HEK293T (cell line): ENCODE results near the gene NPTX2.

Experiments used
- ARNT ChIP-seq: fragments of 450-650 bp; IDR thresholded peaks from 2 replicates; pipeline ENCODE4 v1.6.1; 2017; ENCODE audit warnings: mild to moderate bottlenecking
- BHLHE40 ChIP-seq: fragments of 450-650 bp; IDR thresholded peaks from 2 replicates; pipeline ENCODE4 v1.6.1; 2016; ENCODE audit warnings: mild to moderate bottlenecking, moderate library complexity, borderline replicate concordance
- CTBP1 ChIP-seq: fragments of 450-650 bp; IDR thresholded peaks from 2 replicates; pipeline ENCODE4 v1.6.1; 2016; ENCODE audit warnings: borderline replicate concordance
- ELF4 ChIP-seq: fragments of 450-650 bp; IDR thresholded peaks from 2 replicates; pipeline ENCODE4 v1.6.1; 2017; ENCODE audit warnings: antibody characterized with exemption
- FOXA1 ChIP-seq: fragments of 450-650 bp; IDR thresholded peaks from 2 replicates; pipeline ENCODE4 v1.6.1; 2016; ENCODE audit warnings: mild to moderate bottlenecking
- FOXK2 ChIP-seq: fragments of 450-650 bp; IDR thresholded peaks from 2 replicates; pipeline ENCODE4 v1.6.1; 2016; ENCODE audit warnings: mild to moderate bottlenecking
- FOXM1 ChIP-seq: fragments of 450-650 bp; IDR thresholded peaks from 2 replicates; pipeline ENCODE4 v1.6.1; 2017; ENCODE audit warnings: mild to moderate bottlenecking, borderline replicate concordance
- HDGF ChIP-seq: fragments of 450-650 bp; IDR thresholded peaks from 2 replicates; pipeline ENCODE4 v1.6.1; 2017; ENCODE audit warnings: antibody characterized with exemption, borderline replicate concordance
- LEF1 ChIP-seq: fragments of 450-650 bp; IDR thresholded peaks from 2 replicates; pipeline ENCODE4 v1.6.1; 2017; ENCODE audit warnings: mild to moderate bottlenecking, borderline replicate concordance
- NFRKB ChIP-seq: fragments of 450-650 bp; IDR thresholded peaks from 2 replicates; pipeline ENCODE4 v1.6.1; 2016; ENCODE audit warnings: mild to moderate bottlenecking, moderate library complexity
- SP1 ChIP-seq: fragments of 450-650 bp; IDR thresholded peaks from 2 replicates; pipeline ENCODE4 v1.6.1; 2017
- TARDBP ChIP-seq: fragments of 450-650 bp; IDR thresholded peaks from 2 replicates; pipeline ENCODE4 v1.6.1; 2016
- ZNF384 ChIP-seq: fragments of 450-650 bp; IDR thresholded peaks from 2 replicates; pipeline ENCODE4 v1.6.1; 2016

GRCh38 chr7:98640375-98640774 is 23.3 kb downstream of the NPTX2 start:
- TF ChIP-seq FOXA1 = no peak
- TF ChIP-seq CTBP1 = no peak
- TF ChIP-seq ELF4 = no peak
- TF ChIP-seq FOXM1 = no peak
- TF ChIP-seq NFRKB = no peak
- TF ChIP-seq HDGF = no peak
- no peak for TF ChIP-seq ZNF384
- no peak for TF ChIP-seq ARNT
- TF ChIP-seq SP1 = no peak
- TF ChIP-seq TARDBP = no peak
- no peak for TF ChIP-seq LEF1
- no peak for TF ChIP-seq FOXK2
- no peak for TF ChIP-seq BHLHE40
